Endothelial cell (in vitro differentiated cells): Measurements from ENCODE around the gene ADPRS. TPM values are rescaled to one million over a fixed set of nuclear protein-coding genes. Genes with fewer than 3 reads are reported as not detected.

Experiments
- DNase-seq: peaks from one replicate; pipeline ENCODE4 v3.0.0; 2021; ENCODE audit warnings: low spot score
- H3K27ac Mint-ChIP-seq: one replicate; pipeline ENCODE4 v1.8.0; 2021; ENCODE audit warnings: mixed read lengths, inconsistent platforms; ENCODE audit not compliant: unreplicated experiment
- H3K27me3 Mint-ChIP-seq: one replicate; pipeline ENCODE4 v1.8.0; 2021; ENCODE audit warnings: mild to moderate bottlenecking, moderate library complexity, mixed read lengths, inconsistent platforms; ENCODE audit not compliant: unreplicated experiment
- H3K36me3 Mint-ChIP-seq: one replicate; pipeline ENCODE4 v1.8.0; 2021; ENCODE audit warnings: mild to moderate bottlenecking, low read depth, mixed read lengths, inconsistent platforms; ENCODE audit not compliant: unreplicated experiment
- H3K4me1 Mint-ChIP-seq: one replicate; pipeline ENCODE4 v1.8.0; 2021; ENCODE audit warnings: mild to moderate bottlenecking, mixed read lengths, inconsistent platforms; ENCODE audit not compliant: unreplicated experiment
- H3K4me3 Mint-ChIP-seq: one replicate; pipeline ENCODE4 v1.8.0; 2021; ENCODE audit warnings: mild to moderate bottlenecking, mixed read lengths, inconsistent platforms; ENCODE audit not compliant: unreplicated experiment
- H3K9me3 Mint-ChIP-seq: one replicate; pipeline ENCODE4 v1.8.0; 2021; ENCODE audit warnings: mixed read lengths, inconsistent platforms; ENCODE audit not compliant: unreplicated experiment
- total RNA-seq: library from RNA; stranded (reverse); fragmentation: NEBNext Ultra II Directional; extraction: Animal tissue kit (Norgen Biotek cat#: 25700); gene quantifications from one replicate; pipeline ENCODE4 v1.2.1, GENCODE V29; 2021; ENCODE audit not compliant: unreplicated experiment
- TF ChIP-seq, protein P1 (sequence below): fragments of 200-600 bp; sonication (generic); IDR thresholded peaks from one replicate; pipeline ENCODE4 v1.5.0; 2021; ENCODE audit warnings: antibody characterized with exemption; ENCODE audit not compliant: unreplicated experiment

Gene ADPRS
- total RNA-seq, 1 donor from 2014 or later: 24.2 TPM

DNA sequence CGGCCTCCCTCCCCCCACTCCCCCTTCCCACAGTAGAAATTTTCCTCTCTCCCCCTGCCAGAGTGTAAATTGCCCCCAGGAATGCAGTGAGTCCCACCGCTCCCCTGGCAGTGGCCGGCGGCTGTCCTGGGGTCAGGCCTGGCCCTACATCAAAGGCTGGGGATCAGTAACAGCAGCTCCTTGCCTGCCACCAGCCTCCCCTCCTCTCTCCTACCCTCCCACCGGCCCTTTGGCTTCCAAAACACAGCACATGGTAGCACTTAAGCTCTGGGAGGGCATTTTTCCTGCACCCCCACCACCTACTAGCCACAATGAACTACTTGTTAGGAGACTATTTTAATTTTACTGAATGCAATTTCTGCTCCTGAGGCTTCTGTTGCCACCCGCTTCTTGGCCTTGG lies 45.3 kb downstream of the ADPRS start:
- H3K4me3 Mint-ChIP-seq: no peak overlapping the region
- peaks cover 9% of the 10 kb centered on the region for H3K36me3 Mint-ChIP-seq
- no peak overlapping the region for H3K27ac Mint-ChIP-seq
- TF ChIP-seq, protein P1, sequence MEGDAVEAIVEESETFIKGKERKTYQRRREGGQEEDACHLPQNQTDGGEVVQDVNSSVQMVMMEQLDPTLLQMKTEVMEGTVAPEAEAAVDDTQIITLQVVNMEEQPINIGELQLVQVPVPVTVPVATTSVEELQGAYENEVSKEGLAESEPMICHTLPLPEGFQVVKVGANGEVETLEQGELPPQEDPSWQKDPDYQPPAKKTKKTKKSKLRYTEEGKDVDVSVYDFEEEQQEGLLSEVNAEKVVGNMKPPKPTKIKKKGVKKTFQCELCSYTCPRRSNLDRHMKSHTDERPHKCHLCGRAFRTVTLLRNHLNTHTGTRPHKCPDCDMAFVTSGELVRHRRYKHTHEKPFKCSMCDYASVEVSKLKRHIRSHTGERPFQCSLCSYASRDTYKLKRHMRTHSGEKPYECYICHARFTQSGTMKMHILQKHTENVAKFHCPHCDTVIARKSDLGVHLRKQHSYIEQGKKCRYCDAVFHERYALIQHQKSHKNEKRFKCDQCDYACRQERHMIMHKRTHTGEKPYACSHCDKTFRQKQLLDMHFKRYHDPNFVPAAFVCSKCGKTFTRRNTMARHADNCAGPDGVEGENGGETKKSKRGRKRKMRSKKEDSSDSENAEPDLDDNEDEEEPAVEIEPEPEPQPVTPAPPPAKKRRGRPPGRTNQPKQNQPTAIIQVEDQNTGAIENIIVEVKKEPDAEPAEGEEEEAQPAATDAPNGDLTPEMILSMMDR: no peak
- H3K4me1 Mint-ChIP-seq: peaks cover 3% of the 10 kb centered on the region
- H3K27me3 Mint-ChIP-seq: peaks cover 3% of the 10 kb centered on the region
- no peaks in the 10 kb centered on the region for H3K9me3 Mint-ChIP-seq
- no peak for DNase-seq

DNA sequence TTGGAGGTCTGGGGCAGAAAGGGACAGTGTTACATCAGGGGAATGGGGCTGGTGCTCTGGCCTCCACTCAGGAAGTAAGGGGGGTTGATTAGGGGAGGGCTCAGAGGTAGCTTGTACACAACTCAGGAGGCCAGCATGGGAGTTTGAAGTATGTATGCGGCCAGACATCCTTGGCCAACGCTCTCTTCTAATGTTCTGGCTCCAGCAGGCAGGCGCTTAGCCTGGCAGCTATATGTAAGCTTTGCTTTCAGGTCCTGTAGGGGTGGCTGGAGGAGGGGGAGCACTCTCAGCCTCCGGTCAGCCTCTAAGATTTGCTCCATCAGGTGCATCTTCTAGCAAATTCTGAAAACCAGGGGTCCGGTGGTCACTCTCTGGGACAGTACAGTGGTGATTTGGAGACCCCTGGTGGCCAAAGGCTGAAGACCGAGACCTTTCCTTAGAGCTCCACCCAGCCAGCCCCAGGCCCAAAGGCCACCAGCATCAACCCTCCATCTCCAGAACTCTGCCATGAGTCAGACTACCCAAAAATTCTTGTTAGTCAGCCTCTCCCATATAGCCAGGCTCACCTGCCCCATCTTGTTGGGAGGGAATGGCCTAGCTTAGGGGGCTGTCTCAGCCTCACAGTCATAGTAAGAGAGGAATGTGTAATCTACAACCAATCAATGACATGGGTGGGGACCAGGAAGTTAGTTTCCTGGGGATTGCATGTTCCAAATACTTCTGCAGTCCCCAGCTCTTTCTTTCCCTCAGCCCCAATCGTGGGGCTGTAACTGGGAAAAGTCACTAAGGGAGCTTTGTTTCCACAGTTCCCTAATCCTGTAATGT lies 46.0 kb downstream of the ADPRS start:
- TF ChIP-seq, protein P1: peak; percentile 79
- Mint-ChIP-seq H3K27me3 (peaks cover 3% of the 10 kb centered on the region), H3K36me3 (peaks cover 9% of the 10 kb centered on the region), H3K4me3 (no peak overlapping the region), H3K4me1 (peaks cover 3% of the 10 kb centered on the region), H3K27ac (no peak overlapping the region), H3K9me3 (no peaks in the 10 kb centered on the region)
- DNase-seq: peak; percentile 81

DNA sequence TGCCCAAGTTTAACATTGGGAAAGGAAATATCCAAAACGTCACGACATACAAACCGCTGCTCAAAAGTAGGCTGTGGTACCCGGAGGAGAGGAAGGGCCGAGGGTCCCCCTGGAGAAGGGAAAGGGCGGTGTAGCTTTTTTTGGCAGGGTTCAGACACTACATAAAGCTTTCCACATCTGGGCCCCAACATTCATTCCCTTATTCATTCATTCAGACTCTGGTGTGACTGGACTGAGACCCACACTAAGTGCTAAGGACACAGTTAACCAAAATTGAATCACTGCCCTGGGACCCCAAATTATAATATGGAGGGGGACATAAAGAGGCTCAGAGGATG lies 46.6 kb downstream of the ADPRS start:
- H3K9me3 Mint-ChIP-seq: no peaks in the 10 kb centered on the region
- H3K4me1 Mint-ChIP-seq: peaks cover 3% of the 10 kb centered on the region
- H3K36me3 Mint-ChIP-seq: peaks cover 9% of the 10 kb centered on the region
- H3K4me3 Mint-ChIP-seq: no peak overlapping the region
- DNase-seq: no peak
- no peak overlapping the region for H3K27ac Mint-ChIP-seq
- H3K27me3 Mint-ChIP-seq: peaks cover 3% of the 10 kb centered on the region
- TF ChIP-seq, protein P1: no peak

DNA sequence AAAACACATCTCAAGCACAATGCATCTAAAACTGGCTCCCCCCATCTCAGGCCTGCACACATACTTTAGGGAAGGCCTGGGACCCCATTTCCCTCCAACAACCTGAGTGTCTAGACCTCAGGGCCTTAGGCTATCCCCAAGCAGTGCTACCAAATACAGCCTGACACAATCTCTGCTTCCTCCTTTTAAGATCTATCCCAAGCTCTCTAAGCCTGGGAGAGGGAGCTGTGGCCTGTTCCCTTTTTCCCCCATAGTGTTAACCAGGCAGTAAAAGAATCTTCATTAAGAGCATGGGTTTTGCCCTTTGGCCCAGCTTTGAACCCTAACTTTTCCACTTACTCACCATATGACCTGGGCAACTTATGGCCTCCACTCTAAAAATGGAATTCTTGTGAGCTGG lies 47.1 kb downstream of the ADPRS start:
- Mint-ChIP-seq H3K27me3 (peaks cover 3% of the 10 kb centered on the region), H3K36me3 (peaks cover 9% of the 10 kb centered on the region), H3K4me1 (peaks cover 3% of the 10 kb centered on the region), H3K4me3 (no peak overlapping the region), H3K9me3 (no peaks in the 10 kb centered on the region), H3K27ac (no peak overlapping the region)
- no peak for DNase-seq
- TF ChIP-seq, protein P1: no peak

DNA sequence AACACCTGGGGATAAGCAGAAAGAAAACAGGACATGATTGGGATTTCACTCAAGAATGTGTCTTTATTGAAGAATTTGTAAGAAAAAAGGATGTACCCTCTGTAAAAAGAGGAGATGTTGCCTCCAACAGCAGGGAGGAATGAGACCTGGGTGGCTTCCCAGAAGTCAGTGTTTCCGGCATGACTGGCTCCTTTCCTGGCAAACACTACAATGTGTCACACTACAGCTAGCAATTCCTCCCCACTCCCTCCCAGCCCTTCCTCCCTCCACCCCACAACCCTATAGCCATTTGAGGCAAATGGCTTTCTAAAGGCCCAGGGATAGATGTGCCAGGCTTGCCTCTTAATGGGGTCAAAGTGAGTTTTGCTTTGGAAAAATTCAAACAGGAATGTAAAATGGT lies 47.8 kb downstream of the ADPRS start:
- Mint-ChIP-seq H3K4me1 (peaks cover 3% of the 10 kb centered on the region), H3K9me3 (no peaks in the 10 kb centered on the region), H3K36me3 (peaks cover 9% of the 10 kb centered on the region), H3K4me3 (no peak overlapping the region), H3K27ac (no peak overlapping the region), H3K27me3 (peaks cover 3% of the 10 kb centered on the region)
- DNase-seq: no peak
- TF ChIP-seq, protein P1: no peak
